Endothelial cell of umbilical vein (primary cell): ENCODE results near the gene PFKL. TPM values are rescaled to one million over a fixed set of nuclear protein-coding genes. Genes with fewer than 3 reads are reported as not detected.

ENCODE experiments used
- BruUV-seq: library from RNA; stranded (reverse); fragments of 400-500 nt; replicated peaks from 2 replicates; lab custom pipeline; 2021; lab: Mats Ljungman, UMichigan
- CTCF ChIA-PET: fragments of 300-600, 350-600 bp; sonication (Branson Sonifier 250); formaldehyde crosslinking; loops from one replicate; lab custom pipeline; 2021; ENCODE audit warnings: antibody characterized with exemption, inconsistent platforms; lab: Charles Lee
- POLR2A ChIA-PET: fragments of 300-600, 350-600 bp; sonication (Branson Sonifier 250); formaldehyde crosslinking; loops from one replicate; lab custom pipeline; 2021; ENCODE audit warnings: antibody characterized with exemption, inconsistent platforms; lab: Charles Lee
- DNase-seq: peaks from one replicate; pipeline ENCODE4 v3.0.0-alpha.2; 2011; ENCODE audit warnings: low read depth, low spot score
- FAIRE-seq: peaks from 2 replicates; lab custom pipeline; 2011; peaks lifted over from hg19 to GRCh38; lab: Jason Lieb, UNC
- H2AFZ ChIP-seq: 2 replicates; pipeline ENCODE4 v1.6.0; 2012; ENCODE audit warnings: low read depth, low read length, control low read depth, inconsistent platforms
- H3K27ac ChIP-seq: 2 replicates; pipeline ENCODE4 v1.5.1; 2011; ENCODE audit warnings: low read depth, mild to moderate bottlenecking, control low read depth, low read length, moderate library complexity; ENCODE audit not compliant: insufficient read depth
- H3K27me3 ChIP-seq, 2 experiments: 2 replicates each; pipeline versions ENCODE4 v1.6.0 to v1.6.1; 2011; ENCODE audit warnings: low read length in 2 of 2, mixed read lengths in 1 of 2; ENCODE audit not compliant: control insufficient read depth in 2 of 2, insufficient read depth in 2 of 2
- H3K36me3 ChIP-seq, 2 experiments: 2 replicates in 1 of 2; 3 replicates in 1 of 2; pipeline ENCODE4 v1.5.1; 2011; ENCODE audit warnings: low read length in 2 of 2, mild to moderate bottlenecking in 1 of 2, moderate library complexity in 1 of 2; ENCODE audit not compliant: control insufficient read depth in 2 of 2, insufficient read depth in 2 of 2; ENCODE audit errors: extremely low read depth in 1 of 2
- H3K4me1 ChIP-seq: 3 replicates; pipeline ENCODE4 v1.5.1; 2011; ENCODE audit warnings: mild to moderate bottlenecking, low read length; ENCODE audit not compliant: control insufficient read depth, insufficient read depth; ENCODE audit errors: extremely low read depth
- H3K4me2 ChIP-seq: 2 replicates; pipeline ENCODE4 v1.6.1; 2011; ENCODE audit warnings: low read length, control low read depth, mixed read lengths; ENCODE audit not compliant: insufficient read depth
- H3K4me3 ChIP-seq, 3 experiments: fragments of 200-600 bp in 1 of 3; sonication (generic), shearing (Covaris generic) in 1 of 3; replicated peaks in 1 of 3; 2 replicates each; pipeline ENCODE4 v1.5.1; 2011 to 2016; ENCODE audit warnings: control low read depth in 3 of 3, low read length in 3 of 3, mild to moderate bottlenecking in 2 of 3, inconsistent platforms in 1 of 3, low read depth in 1 of 3, moderate library complexity in 1 of 3; ENCODE audit not compliant: insufficient read depth in 1 of 3
- H3K79me2 ChIP-seq: 2 replicates; pipeline ENCODE4 v1.6.0; 2012; ENCODE audit warnings: low read length, inconsistent platforms; ENCODE audit not compliant: control insufficient read depth, insufficient read depth
- H3K9ac ChIP-seq: replicated peaks from 2 replicates; pipeline ENCODE3; 2011; ENCODE audit warnings: low read length, control low read depth; ENCODE audit not compliant: insufficient read depth; ENCODE audit errors: extremely low read depth
- H3K9me1 ChIP-seq: replicated peaks from 3 replicates; pipeline ENCODE4 v1.6.0; 2011; ENCODE audit warnings: mild to moderate bottlenecking, low read length; ENCODE audit not compliant: control insufficient read depth, insufficient read depth; ENCODE audit errors: extremely low read depth
- H3K9me3 ChIP-seq: replicated peaks from 2 replicates; pipeline ENCODE4 v1.5.1; 2012; ENCODE audit warnings: low read length, inconsistent platforms; ENCODE audit not compliant: control insufficient read depth, insufficient read depth
- H4K20me1 ChIP-seq: replicated peaks from 2 replicates; pipeline ENCODE3; 2011; ENCODE audit warnings: mild to moderate bottlenecking, low read length; ENCODE audit not compliant: control insufficient read depth, insufficient read depth; ENCODE audit errors: extremely low read depth
- JUN ChIP-seq: IDR thresholded peaks from 2 replicates; pipeline ENCODE4 v1.6.1; 2011; ENCODE audit warnings: borderline replicate concordance, low read depth; ENCODE audit not compliant: insufficient read length, insufficient read depth
- POLR2A ChIP-seq: IDR thresholded peaks from 2 replicates; pipeline ENCODE4 v1.6.1; 2012; ENCODE audit warnings: low read depth, mild to moderate bottlenecking, control low read depth, low read length
- dilution Hi-C: fragments of 300-500 bp; cut with MboI; formaldehyde crosslinking; loops from one replicate; pipeline ENCODE4 v1.15.0; 2019; ENCODE audit warnings: low sequenced_read_pairs; ENCODE audit not compliant: extremely low pct_ligation_motif_present
- intact Hi-C: fragments of 100-400 bp; cut with micrococcal nuclease; formaldehyde crosslinking; loops from one replicate; pipeline ENCODE4 v1.10.0; 2022
- polyA plus RNA-seq, 4 experiments: library from polyadenylated mRNA; depleted of rRNA in 3 of 4; stranded (reverse) in 3 of 4; unstranded in 1 of 4; fragments of >200 nt; gene quantifications; 2 replicates each; pipeline versions ENCODE4 v1.2.1 to v1.2.3, GENCODE V29; 2011 to 2012; ENCODE audit warnings: missing spikeins in 1 of 4
- total RNA-seq: library from RNA; stranded (reverse); gene quantifications from 2 replicates; pipeline ENCODE4 v1.2.3, GENCODE V29; 2021
- TF ChIP-seq, protein P1 (sequence below): IDR thresholded peaks from 2 replicates; pipeline ENCODE4 v1.6.1; 2011; ENCODE audit not compliant: insufficient read depth, insufficient read length
- TF ChIP-seq, protein P2 (sequence below), 2 donors: IDR thresholded peaks; 1 replicate in 1 of 2; 2 replicates in 1 of 2; pipeline ENCODE4 v1.5.1; 2011; ENCODE audit warnings: low read length in 2 of 2, mild to moderate bottlenecking in 2 of 2, moderate library complexity in 2 of 2, control low read depth in 1 of 2, inconsistent platforms in 1 of 2, low read depth in 1 of 2; ENCODE audit not compliant: insufficient read depth in 1 of 2; ENCODE audit errors: extremely low read depth in 1 of 2

The PFKL gene
- total and polyA plus RNA-seq, 2 donors (not counting 3 experiments of a cell fraction or from before 2014, with no cell fraction given): 137 to 154 TPM

DNA sequence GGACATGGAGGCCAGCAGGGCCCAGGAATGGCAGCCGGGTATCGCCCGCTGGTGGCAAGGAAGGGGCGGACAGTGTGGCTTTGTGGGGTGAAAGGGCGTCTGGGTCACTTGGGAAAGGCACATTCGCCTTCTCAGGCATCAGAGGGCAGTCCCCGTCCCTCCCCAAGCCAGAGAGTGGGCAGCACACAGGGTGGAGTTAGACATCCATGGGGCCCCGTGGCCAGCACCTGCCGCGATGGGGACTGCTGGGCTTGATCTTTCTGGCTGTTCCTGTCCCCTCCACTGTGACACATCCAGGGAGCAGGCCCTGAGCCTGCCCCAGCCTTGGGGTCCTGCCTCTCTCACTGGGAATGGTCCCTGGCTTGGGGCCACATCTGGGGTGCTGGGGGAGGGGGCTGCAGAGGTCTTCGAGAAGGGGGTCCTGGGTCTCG lies 49.6 kb downstream of the PFKL start:
- ChIA-PET POLR2A (no interaction called here), CTCF (no interaction called here)
- H3K4me1 ChIP-seq: no peaks in the 10 kb centered on the region
- no peaks in the 10 kb centered on the region for H3K9me3 ChIP-seq
- peaks cover 7 to 18% of the 10 kb centered on the region in 2 experiments for H3K27me3 ChIP-seq
- no peaks in the 10 kb centered on the region for H3K79me2 ChIP-seq
- FAIRE-seq: no peak
- H2AFZ ChIP-seq: no peak overlapping the region
- BruUV-seq: no TSS peak
- no peak for TF ChIP-seq POLR2A
- TF ChIP-seq JUN: no peak
- TF ChIP-seq, protein P1, sequence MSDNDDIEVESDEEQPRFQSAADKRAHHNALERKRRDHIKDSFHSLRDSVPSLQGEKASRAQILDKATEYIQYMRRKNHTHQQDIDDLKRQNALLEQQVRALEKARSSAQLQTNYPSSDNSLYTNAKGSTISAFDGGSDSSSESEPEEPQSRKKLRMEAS: no peak
- TF ChIP-seq, protein P2, sequence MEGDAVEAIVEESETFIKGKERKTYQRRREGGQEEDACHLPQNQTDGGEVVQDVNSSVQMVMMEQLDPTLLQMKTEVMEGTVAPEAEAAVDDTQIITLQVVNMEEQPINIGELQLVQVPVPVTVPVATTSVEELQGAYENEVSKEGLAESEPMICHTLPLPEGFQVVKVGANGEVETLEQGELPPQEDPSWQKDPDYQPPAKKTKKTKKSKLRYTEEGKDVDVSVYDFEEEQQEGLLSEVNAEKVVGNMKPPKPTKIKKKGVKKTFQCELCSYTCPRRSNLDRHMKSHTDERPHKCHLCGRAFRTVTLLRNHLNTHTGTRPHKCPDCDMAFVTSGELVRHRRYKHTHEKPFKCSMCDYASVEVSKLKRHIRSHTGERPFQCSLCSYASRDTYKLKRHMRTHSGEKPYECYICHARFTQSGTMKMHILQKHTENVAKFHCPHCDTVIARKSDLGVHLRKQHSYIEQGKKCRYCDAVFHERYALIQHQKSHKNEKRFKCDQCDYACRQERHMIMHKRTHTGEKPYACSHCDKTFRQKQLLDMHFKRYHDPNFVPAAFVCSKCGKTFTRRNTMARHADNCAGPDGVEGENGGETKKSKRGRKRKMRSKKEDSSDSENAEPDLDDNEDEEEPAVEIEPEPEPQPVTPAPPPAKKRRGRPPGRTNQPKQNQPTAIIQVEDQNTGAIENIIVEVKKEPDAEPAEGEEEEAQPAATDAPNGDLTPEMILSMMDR (IDR thresholded peaks at IDR 0.05; ENCODE audit: extremely low read depth in 1 of 2, insufficient read depth in 1 of 2, low read depth in 1 of 2, low read length in 2 of 2): no peak
- H3K4me2 ChIP-seq: no peak overlapping the region
- H3K36me3 ChIP-seq: no peaks in the 10 kb centered on the region
- no peak for DNase-seq
- H3K27ac ChIP-seq: no peak overlapping the region
- no peak overlapping the region for H3K9ac ChIP-seq
- dilution Hi-C loops: no loop called here
- intact Hi-C loops: loop anchor here (10.0 kb wide), 1 partner anchor 105 kb away; the partner anchor contains the start of gene LRRC3
- H3K4me3 ChIP-seq: no peak overlapping the region
- H3K9me1 ChIP-seq: no peaks in the 10 kb centered on the region
- H4K20me1 ChIP-seq: no peaks in the 10 kb centered on the region
